A549 treated with AZD2906 at 1 μM for 4 hours (cell line): ENCODE measurements around the gene HGS. TPM values are rescaled to one million over a fixed set of nuclear protein-coding genes. Genes with fewer than 3 reads are reported as not detected.

Experiments used
- total RNA-seq: library from RNA; stranded (reverse); fragments of 200-300 nt; extraction: Qiagen RNA extraction; gene quantifications from 5 replicates; pipeline ENCODE4 v1.2.3, GENCODE V29; 2022

HGS gene, protein sequence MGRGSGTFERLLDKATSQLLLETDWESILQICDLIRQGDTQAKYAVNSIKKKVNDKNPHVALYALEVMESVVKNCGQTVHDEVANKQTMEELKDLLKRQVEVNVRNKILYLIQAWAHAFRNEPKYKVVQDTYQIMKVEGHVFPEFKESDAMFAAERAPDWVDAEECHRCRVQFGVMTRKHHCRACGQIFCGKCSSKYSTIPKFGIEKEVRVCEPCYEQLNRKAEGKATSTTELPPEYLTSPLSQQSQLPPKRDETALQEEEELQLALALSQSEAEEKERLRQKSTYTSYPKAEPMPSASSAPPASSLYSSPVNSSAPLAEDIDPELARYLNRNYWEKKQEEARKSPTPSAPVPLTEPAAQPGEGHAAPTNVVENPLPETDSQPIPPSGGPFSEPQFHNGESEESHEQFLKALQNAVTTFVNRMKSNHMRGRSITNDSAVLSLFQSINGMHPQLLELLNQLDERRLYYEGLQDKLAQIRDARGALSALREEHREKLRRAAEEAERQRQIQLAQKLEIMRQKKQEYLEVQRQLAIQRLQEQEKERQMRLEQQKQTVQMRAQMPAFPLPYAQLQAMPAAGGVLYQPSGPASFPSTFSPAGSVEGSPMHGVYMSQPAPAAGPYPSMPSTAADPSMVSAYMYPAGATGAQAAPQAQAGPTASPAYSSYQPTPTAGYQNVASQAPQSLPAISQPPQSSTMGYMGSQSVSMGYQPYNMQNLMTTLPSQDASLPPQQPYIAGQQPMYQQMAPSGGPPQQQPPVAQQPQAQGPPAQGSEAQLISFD
- total RNA-seq: 127 to 207 TPM (median 193 TPM) in 5 replicates

DNA sequence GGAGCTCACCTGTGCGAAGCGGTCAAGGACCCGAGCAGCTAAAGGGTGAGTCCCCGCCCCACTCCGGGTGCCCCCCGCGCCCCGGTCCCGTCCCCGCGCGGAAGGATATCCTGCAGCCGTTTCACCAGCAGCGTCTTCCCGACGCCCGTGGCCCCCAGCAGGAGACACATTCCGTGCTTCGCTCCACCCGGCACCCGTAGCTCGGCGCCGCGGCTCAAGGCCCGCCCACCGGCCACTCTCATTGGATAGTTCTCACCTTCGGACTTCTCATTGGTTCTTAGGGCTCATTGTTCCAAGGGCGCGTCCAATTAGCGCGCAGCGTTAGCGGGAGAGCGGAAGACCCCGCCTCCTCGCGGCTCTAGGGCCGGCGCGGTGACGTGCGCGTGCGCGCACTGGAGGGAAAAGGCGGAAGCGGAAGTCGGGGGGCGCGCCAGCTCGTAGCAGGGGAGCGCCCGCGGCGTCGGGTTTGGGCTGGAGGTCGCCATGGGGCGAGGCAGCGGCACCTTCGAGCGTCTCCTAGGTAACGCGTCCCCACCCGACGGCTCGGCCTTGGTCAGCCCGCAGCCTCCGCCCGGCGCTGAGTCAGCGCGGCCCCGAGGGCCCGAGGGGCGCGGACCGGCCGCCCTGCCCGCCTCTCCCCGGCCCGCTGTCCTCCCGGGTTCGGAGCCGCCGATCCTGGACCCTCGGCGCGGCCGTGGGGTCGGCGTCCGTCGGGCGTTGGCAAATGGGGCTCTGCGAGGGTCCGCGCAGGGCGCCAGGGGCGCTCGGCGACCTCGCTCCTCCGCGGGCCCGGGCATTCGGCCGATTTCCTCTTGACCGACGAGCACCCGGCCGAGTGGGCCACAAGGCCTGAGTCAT is at the start of gene HGS, which contains the start of gene ARL16:
HGS (plus strand) TSS at position 428 of the 858 bp plus-strand sequence; CDS start at position 484, 56 bp downstream.
ARL16 (minus strand) TSS at position 214 of the 858 bp plus-strand sequence; CDS start at position 170, 44 bp downstream.

DNA sequence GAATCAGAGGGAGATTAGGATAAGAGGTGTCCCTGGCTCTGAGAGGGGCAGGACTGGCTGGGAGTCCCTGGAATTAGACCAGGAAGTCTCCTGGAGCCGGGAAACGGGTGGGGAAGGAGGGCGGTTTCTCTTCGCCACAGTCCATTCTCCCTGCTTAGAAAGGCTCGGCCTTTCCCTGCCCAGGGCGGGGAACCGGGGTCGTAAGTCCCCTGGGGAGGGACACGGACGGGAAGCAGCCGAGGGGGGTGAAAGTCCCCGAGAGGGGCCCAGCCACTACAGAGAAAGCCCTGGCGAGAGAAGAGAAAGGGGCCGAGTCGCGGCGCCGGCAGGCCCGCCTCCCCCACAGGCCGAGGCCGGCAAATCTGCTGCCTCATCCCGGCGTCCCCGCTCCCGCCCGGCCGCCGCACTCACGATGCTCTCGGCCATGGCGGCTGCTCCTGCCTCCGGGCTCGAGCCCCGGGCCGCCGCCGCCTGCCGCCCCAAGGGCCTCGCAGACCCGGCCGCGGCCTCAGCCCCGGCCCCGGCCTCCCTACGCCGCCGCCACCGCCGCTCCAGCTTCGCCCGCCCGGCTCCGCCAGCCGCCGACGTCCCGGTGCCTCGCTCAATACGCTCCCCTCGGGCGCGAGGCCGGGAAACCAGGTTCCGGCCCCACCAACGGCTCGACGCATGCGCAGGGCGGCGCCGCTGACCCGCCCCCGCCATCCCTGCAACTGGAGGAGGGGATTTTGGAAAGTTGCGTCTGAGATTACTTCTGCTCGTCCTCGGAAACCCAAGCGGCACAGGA is 47.1 kb upstream of the HGS start, which contains the start of the genes NPLOC4 and TSPAN10:
NPLOC4 (minus strand) TSS at position 608 of the 784 bp plus-strand sequence; CDS start at position 426, 182 bp downstream.
TSPAN10 (plus strand) TSS at position 692 of the 784 bp plus-strand sequence. CDS start 5,217 bp downstream, outside the sequence.

DNA sequence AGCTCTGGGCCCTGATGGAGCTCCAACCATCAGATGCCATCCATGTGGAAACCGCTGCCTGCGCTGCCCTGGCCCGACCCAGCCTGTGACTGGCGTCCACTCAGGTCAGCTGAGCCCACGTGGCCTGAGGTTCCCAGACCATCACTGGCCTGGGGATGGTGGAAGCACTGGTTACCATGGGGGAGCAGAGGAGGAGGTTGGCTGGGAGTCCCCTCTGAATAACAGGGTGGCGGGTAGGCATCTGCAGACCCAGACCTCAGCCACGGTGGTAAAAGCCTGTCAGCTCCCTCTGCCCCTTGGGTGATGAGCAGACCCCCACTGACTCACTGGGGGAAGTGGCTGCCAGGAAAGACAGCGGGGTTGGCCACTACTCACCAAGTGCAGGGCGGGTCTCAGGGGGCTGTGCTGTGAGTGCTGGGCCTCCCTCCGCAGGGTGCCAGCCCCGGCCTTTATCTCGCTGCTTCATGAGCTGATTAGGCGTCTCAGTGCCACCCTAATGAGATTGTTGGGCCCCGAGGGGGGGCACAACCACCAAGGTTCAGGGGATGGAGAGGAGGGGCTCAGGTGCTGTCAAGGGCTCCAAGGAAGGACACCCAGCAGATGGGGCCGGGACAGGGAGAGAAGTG is 27.6 kb upstream of the HGS start, which contains the start of gene PDE6G:
PDE6G (minus strand) TSS at position 425 of the 626 bp plus-strand sequence. CDS start 3,237 bp downstream, outside the sequence.

DNA sequence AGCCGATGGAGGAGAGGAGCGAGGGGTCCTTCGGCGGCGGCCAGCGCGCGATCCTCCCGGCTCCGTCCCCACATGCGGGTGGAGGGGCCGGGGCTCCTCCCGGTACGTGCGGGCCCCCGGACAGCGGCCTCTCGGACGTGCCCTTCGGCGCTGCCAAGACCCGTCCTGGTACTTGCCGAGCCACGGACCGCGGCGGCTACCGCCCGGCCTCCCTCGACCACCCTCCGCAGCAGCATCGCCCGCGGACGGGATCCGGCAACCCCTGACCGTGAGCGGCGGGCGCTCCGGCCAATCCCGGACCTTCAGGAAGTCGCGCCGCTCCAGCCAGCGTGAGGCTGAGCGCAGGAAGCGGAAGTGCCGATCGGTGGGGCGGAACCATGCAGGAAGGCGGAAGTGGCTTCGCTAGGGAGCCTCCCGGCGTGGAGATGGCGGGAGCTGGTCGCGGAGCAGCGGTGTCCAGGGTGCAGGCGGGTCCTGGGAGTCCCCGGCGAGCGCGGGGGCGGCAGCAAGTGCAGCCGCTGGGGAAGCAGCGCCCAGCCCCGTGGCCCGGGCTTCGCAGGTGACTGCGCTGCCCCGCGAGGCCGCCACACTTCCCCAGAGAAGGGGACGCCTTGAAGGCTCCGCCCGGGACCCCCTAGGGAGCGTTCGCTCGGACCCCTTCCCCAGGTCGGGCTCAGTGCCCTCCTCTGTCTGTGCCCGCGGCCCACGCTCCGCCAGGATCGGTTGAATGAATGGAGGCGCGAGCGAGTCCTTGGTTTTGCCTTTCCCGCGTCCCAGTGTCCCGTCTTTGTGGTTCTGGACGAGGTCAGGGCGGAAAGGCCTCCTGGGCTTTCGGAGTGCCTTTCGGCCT is 17.2 kb upstream of the HGS start, which contains the start of the genes CCDC137 and OXLD1:
CCDC137 (plus strand) TSS at position 396 of the 850 bp plus-strand sequence; CDS start at position 426, 30 bp downstream.
OXLD1 (minus strand) TSS at position 264 of the 850 bp plus-strand sequence; CDS start at position 236, 28 bp downstream.

DNA sequence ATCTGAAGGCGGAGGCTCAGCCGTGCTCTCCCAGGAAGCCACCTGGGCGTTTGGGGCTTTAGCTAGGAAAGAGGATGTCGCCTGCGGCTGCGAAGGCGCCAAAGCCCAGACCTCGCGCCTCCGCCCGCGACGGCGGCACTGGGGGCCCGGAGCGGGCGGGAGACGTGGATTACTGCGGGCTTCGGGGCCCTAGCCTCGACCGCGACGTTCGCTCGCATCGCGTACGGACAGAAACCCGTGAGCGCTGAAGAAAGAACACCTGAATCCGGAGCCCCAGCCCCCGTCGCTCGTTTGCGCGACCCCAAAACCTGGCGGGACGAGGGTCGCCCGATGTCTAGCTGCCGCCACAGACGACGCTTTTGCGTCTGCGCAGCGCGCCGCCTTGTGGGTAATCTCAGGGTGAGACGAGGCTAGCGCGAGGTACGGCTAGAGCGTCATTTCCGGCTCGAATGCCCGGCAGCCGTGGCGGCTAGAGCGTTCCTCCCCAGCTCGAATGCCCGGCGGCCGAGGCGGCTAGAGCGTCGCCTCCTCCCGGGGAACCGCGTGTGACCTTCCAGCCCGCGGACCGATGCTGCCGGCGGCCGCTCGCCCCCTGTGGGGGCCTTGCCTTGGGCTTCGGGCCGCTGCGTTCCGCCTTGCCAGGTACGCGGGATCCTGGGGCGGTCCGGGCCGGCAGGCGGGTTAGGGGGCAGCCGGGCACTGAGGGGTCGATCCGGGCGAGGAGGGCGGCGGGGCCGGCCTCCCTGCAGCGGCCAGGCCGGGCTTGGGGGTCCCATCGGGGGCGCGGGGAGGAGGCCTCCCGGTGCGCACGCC is 19.3 kb downstream of the HGS start, which contains the start of gene MRPL12:
MRPL12 (plus strand) TSS at position 434 of the 813 bp plus-strand sequence; CDS start at position 569, 135 bp downstream.

DNA sequence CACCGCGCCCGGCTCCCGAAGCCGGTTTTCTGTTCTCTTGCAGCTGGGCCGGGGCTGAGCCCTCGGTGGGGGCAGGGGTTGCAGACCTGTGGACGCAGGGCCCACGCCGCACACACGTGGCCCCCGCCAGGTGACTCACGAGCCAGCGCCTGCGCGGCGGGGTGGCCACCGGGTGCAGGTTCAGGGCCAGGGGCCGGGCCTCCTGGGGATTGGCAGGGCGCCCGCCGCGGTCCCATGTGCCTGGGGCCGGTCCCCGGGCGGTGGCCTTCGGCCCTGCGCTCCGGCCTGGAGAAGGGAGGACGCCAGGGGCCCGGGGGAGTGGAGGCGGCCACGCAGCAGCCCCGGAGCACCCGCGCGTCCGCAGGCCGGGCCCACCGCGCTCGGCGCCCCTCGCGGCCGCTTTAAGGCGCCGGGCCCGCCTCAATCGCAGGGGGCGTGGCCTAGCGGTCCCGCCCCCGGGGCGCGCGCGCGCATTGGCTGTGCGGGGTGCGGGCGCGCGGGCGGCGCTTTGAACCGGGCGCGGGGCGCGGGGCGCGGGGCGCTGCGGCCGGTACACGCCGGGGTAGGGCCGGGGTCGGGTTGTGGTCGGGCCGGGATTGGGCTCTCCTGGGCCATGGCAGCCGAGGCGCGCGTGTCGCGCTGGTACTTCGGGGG is 28.1 kb downstream of the HGS start, which contains the start of gene SLC25A10:
SLC25A10 (plus strand) TSS at position 471 of the 654 bp plus-strand sequence; CDS start at position 614, 143 bp downstream.

Other genes starting within 250 kb of the HGS start
- 4,866 to 7,505 TPM (median 5,499 TPM) in 5 replicates for gene ACTG1, start 171.2 kb upstream of the HGS start, total RNA-seq
- 0.86 to 1.6 TPM (median 1.3 TPM) in 5 replicates for gene FSCN2, start 155.6 kb upstream of the HGS start, total RNA-seq
- 18.3 to 26.8 TPM (median 23.8 TPM) in 5 replicates for gene FAAP100, start 131.7 kb upstream of the HGS start, total RNA-seq
- 89.6 to 96.7 TPM (median 94.0 TPM) in 5 replicates for gene NPLOC4, start 46.9 kb upstream of the HGS start, total RNA-seq
- gene TSPAN10, start 46.8 kb upstream of the HGS start, total RNA-seq: 3.5 to 5.8 TPM (median 5.0 TPM) in 5 replicates
- gene PDE6G, start 27.5 kb upstream of the HGS start, total RNA-seq: 1.5 to 2.8 TPM (median 2.4 TPM) in 5 replicates
- gene OXLD1, start 17.4 kb upstream of the HGS start, total RNA-seq: 31.9 to 66.1 TPM (median 60.6 TPM) in 5 replicates
- gene CCDC137, start 17.3 kb upstream of the HGS start, total RNA-seq: 58.3 to 69.6 TPM (median 60.1 TPM) in 5 replicates
- 44.8 to 49.2 TPM (median 48.3 TPM) in 5 replicates for gene ARL16, start 214 bp upstream of the HGS start, total RNA-seq
- gene MRPL12, start 19.4 kb downstream of the HGS start, total RNA-seq: 223 to 334 TPM (median 303 TPM) in 5 replicates
- gene SLC25A10, start 28.3 kb downstream of the HGS start, total RNA-seq: 26.6 to 46.9 TPM (median 43.3 TPM) in 5 replicates
- gene GCGR, start 120.1 kb downstream of the HGS start, total RNA-seq: 0.14 to 0.55 TPM (median 0.34 TPM) in 5 replicates
- 79.5 to 107 TPM (median 101 TPM) in 5 replicates for gene MCRIP1, start 149.3 kb downstream of the HGS start, total RNA-seq
- gene PPP1R27, start 151.0 kb downstream of the HGS start, total RNA-seq: 0.08 to 0.35 TPM (median 0.18 TPM) in 5 replicates
- gene P4HB, start 176.5 kb downstream of the HGS start, total RNA-seq: 673 to 727 TPM (median 692 TPM) in 5 replicates
- 592 to 701 TPM (median 654 TPM) in 5 replicates for gene ARHGDIA, start 187.3 kb downstream of the HGS start, total RNA-seq
- gene ALYREF, start 207.6 kb downstream of the HGS start, total RNA-seq: 167 to 248 TPM (median 232 TPM) in 5 replicates
- 185 to 310 TPM (median 289 TPM) in 5 replicates for gene ANAPC11, start 207.7 kb downstream of the HGS start, total RNA-seq
- gene NPB, start 218.2 kb downstream of the HGS start, total RNA-seq: 0.33 to 0.67 TPM (median 0.49 TPM) in 5 replicates
- 14.1 to 18.1 TPM (median 16.6 TPM) in 5 replicates for gene PCYT2, start 227.4 kb downstream of the HGS start, total RNA-seq
- 27.2 to 45.6 TPM (median 41.6 TPM) in 5 replicates for gene SIRT7, start 234.2 kb downstream of the HGS start, total RNA-seq
- 23.3 to 32.3 TPM (median 28.5 TPM) in 5 replicates for gene MAFG, start 243.7 kb downstream of the HGS start, total RNA-seq